ENCODE results near the gene ETV6. TPM values are rescaled to one million over a fixed set of nuclear protein-coding genes. Genes with fewer than 3 reads are reported as not detected.
A peak's percentile ranks its signal among the peaks of the same experiment; 100 is the strongest.

Gene ETV6
- total and polyA plus RNA-seq, 9 of the 15 experiments (the other 6 are each of a cell fraction or from before 2014, with no cell fraction given), result 0.81 to 12.7 (median 4.1) TPM

- no peak for TF ChIP-seq RUNX1 (IDR thresholded peaks at IDR 0.05; ENCODE audit: low read depth)
- TF ChIP-seq IFI16 (CRISPR knock-in tag; IDR thresholded peaks at IDR 0.05), result no peak
- TF ChIP-seq SIN3A (IDR thresholded peaks at IDR 0.05; ENCODE audit: borderline replicate concordance in 2 of 2, control insufficient read depth in 1 of 2, low read depth in 2 of 2, low read length in 2 of 2), result no peak
- TF ChIP-seq SREBF1 (IDR thresholded peaks at IDR 0.05; ENCODE audit: borderline replicate concordance, low read depth, low read length), result no peak
- TF ChIP-seq BHLHE40 (IDR thresholded peaks at IDR 0.05; ENCODE audit: low read length), result no peak
- TF ChIP-seq NCOA1 (IDR thresholded peaks at IDR 0.05; ENCODE audit: low read depth), result no peak
- TF ChIP-seq CBFB (CRISPR knock-in tag; IDR thresholded peaks at IDR 0.05), result no peak
- no peak for TF ChIP-seq HLTF (IDR thresholded peaks at IDR 0.05)
- no peak for TF ChIP-seq NRF1 (conservative IDR thresholded peaks at IDR 0.05 in 1 of 2, IDR thresholded peaks at IDR 0.05 in 1 of 2)
- TF ChIP-seq JUNB (CRISPR knock-in tag; conservative IDR thresholded peaks at IDR 0.05), result no peak
- TF ChIP-seq C11orf30 (IDR thresholded peaks at IDR 0.05; ENCODE audit: low read depth), result 0 out of 2 replicates have a peak, but pooled peaks have one; percentile 12
- no peak for TF ChIP-seq SMAD3 (CRISPR knock-in tag; conservative IDR thresholded peaks at IDR 0.05)
- TF ChIP-seq MTA1 (IDR thresholded peaks at IDR 0.05; ENCODE audit: borderline replicate concordance), result no peak
- TF ChIP-seq E2F5 (CRISPR knock-in tag; IDR thresholded peaks at IDR 0.05), result no peak
Observed at GRCh38 chr12:11834104-11834812, 184.8 kb downstream of the ETV6 start (continued).
